Prostate gland (tissue), 2 donors: ENCODE measurements around the gene PDE6A.

ENCODE experiments used
- CTCF ChIP-seq, 4 experiments: fragments of 200-600 bp in 2 of 4; fragments of 450-650 bp in 2 of 4; sonication (generic) in 2 of 4; IDR thresholded peaks; 1 replicate in 3 of 4; 2 replicates in 1 of 4; pipeline ENCODE4 v1.5.1; 2016 to 2019; ENCODE audit warnings: antibody characterized with exemption in 4 of 4, mild to moderate bottlenecking in 2 of 4, moderate library complexity in 2 of 4
- POLR2A ChIP-seq: fragments of 450-650 bp; IDR thresholded peaks from one replicate; pipeline ENCODE4 v1.6.1; 2016; ENCODE audit warnings: antibody characterized with exemption, mild to moderate bottlenecking

GRCh38 chr5:149839761-149840160 lies 104.8 kb downstream of the PDE6A start:
- TF ChIP-seq CTCF (IDR thresholded peaks at IDR 0.05) (no peak), POLR2A (no peak)
